ENCODE data around the gene JUP.

Gene JUP

GRCh38 chr17:41806685-41807445 lies 20.4 kb upstream of the JUP start:
- TF ChIP-seq ZNF8 (CRISPR knock-in tag; IDR thresholded peaks at IDR 0.05) (no peak), SNAI2 (CRISPR knock-in tag; IDR thresholded peaks at IDR 0.05) (no peak), ISL1 (CRISPR knock-in tag; IDR thresholded peaks at IDR 0.05) (no peak), ZC3H10 (CRISPR knock-in tag; IDR thresholded peaks at IDR 0.05) (no peak), PATZ1 (CRISPR knock-in tag; IDR thresholded peaks at IDR 0.05; ENCODE audit: borderline replicate concordance) (no peak), CSRNP3 (CRISPR knock-in tag; IDR thresholded peaks at IDR 0.05) (no peak), CREB5 (CRISPR knock-in tag; IDR thresholded peaks at IDR 0.05; ENCODE audit: low read depth) (no peak), ZNF565 (CRISPR knock-in tag; conservative IDR thresholded peaks at IDR 0.05; ENCODE audit: low read depth) (no peak), ZFP30 (CRISPR knock-in tag; IDR thresholded peaks at IDR 0.05) (no peak), TSHZ2 (CRISPR knock-in tag; IDR thresholded peaks at IDR 0.05) (no peak), ESRRG (CRISPR knock-in tag; IDR thresholded peaks at IDR 0.05) (no peak), TOX (CRISPR knock-in tag; IDR thresholded peaks at IDR 0.05; ENCODE audit: borderline replicate concordance) (no peak), OSR1 (CRISPR knock-in tag; IDR thresholded peaks at IDR 0.05) (no peak), RARB (CRISPR knock-in tag; IDR thresholded peaks at IDR 0.05) (no peak), TCF4 (CRISPR knock-in tag; IDR thresholded peaks at IDR 0.05; ENCODE audit: borderline replicate concordance) (no peak)
- no peak for ATAC-seq

GRCh38 chr17:41803049-41804020 lies 16.8 kb upstream of the JUP start:
- TF ChIP-seq TCF4 (CRISPR knock-in tag; IDR thresholded peaks at IDR 0.05; ENCODE audit: borderline replicate concordance) (no peak), POU6F1 (CRISPR knock-in tag; IDR thresholded peaks at IDR 0.05; ENCODE audit: borderline replicate concordance, low read depth) (no peak), CREB5 (CRISPR knock-in tag; IDR thresholded peaks at IDR 0.05; ENCODE audit: low read depth) (no peak), CSDC2 (CRISPR knock-in tag; IDR thresholded peaks at IDR 0.05) (no peak), ZNF8 (CRISPR knock-in tag; IDR thresholded peaks at IDR 0.05) (no peak), TSHZ2 (CRISPR knock-in tag; IDR thresholded peaks at IDR 0.05) (no peak), BACH2 (CRISPR knock-in tag; IDR thresholded peaks at IDR 0.05; ENCODE audit: borderline replicate concordance) (no peak), ISL1 (CRISPR knock-in tag; IDR thresholded peaks at IDR 0.05) (no peak), SNAI2 (CRISPR knock-in tag; IDR thresholded peaks at IDR 0.05) (no peak), ZNF70 (CRISPR knock-in tag; IDR thresholded peaks at IDR 0.05) (no peak), ZFP30 (CRISPR knock-in tag; IDR thresholded peaks at IDR 0.05) (no peak), TOX (CRISPR knock-in tag; IDR thresholded peaks at IDR 0.05; ENCODE audit: borderline replicate concordance) (no peak), PPARA (CRISPR knock-in tag; IDR thresholded peaks at IDR 0.05; ENCODE audit: borderline replicate concordance) (no peak), ZC3H10 (CRISPR knock-in tag; IDR thresholded peaks at IDR 0.05) (no peak)
- no peak for ATAC-seq
